HG03135 (cell line): ENCODE measurements around the gene HOXC11.

ENCODE experiments used
- ATAC-seq: cut with Tn5 transposase; IDR thresholded peaks from one replicate; pipeline ENCODE4 v1.9.1; 2021; ENCODE audit warnings: mild to moderate bottlenecking, moderate library complexity; ENCODE audit not compliant: unreplicated experiment

The HOXC11 gene

GRCh38 chr12:54009171-54010052 is 36.5 kb downstream of the HOXC11 start:
- ATAC-seq: no peak

- no peak for ATAC-seq
Observed at GRCh38 chr12:54010053-54010971, 37.4 kb downstream of the HOXC11 start.

- no peak for ATAC-seq
Observed at GRCh38 chr12:54010972-54011664, 38.2 kb downstream of the HOXC11 start.

- no peak for ATAC-seq
Observed at GRCh38 chr12:54011665-54012532, 39.0 kb downstream of the HOXC11 start.

GRCh38 chr12:54012631-54013409 is 39.9 kb downstream of the HOXC11 start:
- ATAC-seq: no peak

GRCh38 chr12:54014377-54015017 is 41.6 kb downstream of the HOXC11 start:
- no peak for ATAC-seq

GRCh38 chr12:54015018-54015931 is 42.3 kb downstream of the HOXC11 start:
- no peak for ATAC-seq

GRCh38 chr12:54016051-54016450 is 43.1 kb downstream of the HOXC11 start:
- ATAC-seq: no peak

- ATAC-seq: no peak
Observed at GRCh38 chr12:54016478-54016964, 43.6 kb downstream of the HOXC11 start.

- peak; percentile 21 for ATAC-seq
Observed at GRCh38 chr12:54017027-54017788, 44.3 kb downstream of the HOXC11 start.

GRCh38 chr12:54017878-54018467 is 45.0 kb downstream of the HOXC11 start:
- peak; percentile 70 for ATAC-seq

- ATAC-seq: no peak
Observed at GRCh38 chr12:54018468-54018984, 45.6 kb downstream of the HOXC11 start.

GRCh38 chr12:54019091-54019811 is 46.3 kb downstream of the HOXC11 start:
- no peak for ATAC-seq

- no peak for ATAC-seq
Observed at GRCh38 chr12:54019924-54020590, 47.1 kb downstream of the HOXC11 start.
